ENCODE data around the gene MVB12B.
A peak's percentile ranks its signal among the peaks of the same experiment; 100 is the strongest.
"Not testable (repeated sequence)": the region's sequence is repeated elsewhere in the genome, so short reads cannot be mapped to it uniquely, and the experiment has no call there.

MVB12B gene

GRCh38 chr9:126474206-126474765 lies 147.7 kb downstream of the MVB12B start:
- DNase-seq (ENCODE audit: low spot score), result no peak

- no peak for DNase-seq (ENCODE audit: low spot score)
These were observed 148.3 kb downstream of the MVB12B start for GRCh38 chr9:126474786-126475485.

GRCh38 chr9:126475933-126476555 lies 149.4 kb downstream of the MVB12B start:
- no peak for DNase-seq (ENCODE audit: low spot score)

GRCh38 chr9:126477432-126477831 lies 150.8 kb downstream of the MVB12B start:
- not testable (repeated sequence) for DNase-seq (ENCODE audit: low spot score)

- DNase-seq (ENCODE audit: low spot score), result no peak
These were observed 151.8 kb downstream of the MVB12B start for GRCh38 chr9:126478216-126478981.

- no peak for DNase-seq (ENCODE audit: low spot score)
These were observed 152.9 kb downstream of the MVB12B start for GRCh38 chr9:126479515-126479914.

- no peak for DNase-seq (ENCODE audit: low spot score)
These were observed 154.2 kb downstream of the MVB12B start for GRCh38 chr9:126480813-126481212.

- no peak for DNase-seq (ENCODE audit: low spot score)
These were observed 155.2 kb downstream of the MVB12B start for GRCh38 chr9:126481862-126482261.

- no peak for DNase-seq (ENCODE audit: low spot score)
These were observed 155.9 kb downstream of the MVB12B start for GRCh38 chr9:126482361-126483044.

- no peak for DNase-seq (ENCODE audit: low spot score)
These were observed 156.9 kb downstream of the MVB12B start for GRCh38 chr9:126483468-126484073.

GRCh38 chr9:126485662-126486061 lies 159.0 kb downstream of the MVB12B start:
- DNase-seq (ENCODE audit: low spot score), result no peak

- no peak for DNase-seq (ENCODE audit: low spot score)
These were observed 159.6 kb downstream of the MVB12B start for GRCh38 chr9:126486276-126486675.

- DNase-seq (ENCODE audit: low spot score), result no peak
These were observed 161.2 kb downstream of the MVB12B start for GRCh38 chr9:126487856-126488255.

- DNase-seq (ENCODE audit: low spot score), result no peak
These were observed 161.7 kb downstream of the MVB12B start for GRCh38 chr9:126488310-126488709.

GRCh38 chr9:126488881-126489404 lies 162.3 kb downstream of the MVB12B start:
- no peak for DNase-seq (ENCODE audit: low spot score)

- DNase-seq (ENCODE audit: low spot score), result no peak
These were observed 163.1 kb downstream of the MVB12B start for GRCh38 chr9:126489581-126490213.

GRCh38 chr9:126490214-126490631 lies 163.6 kb downstream of the MVB12B start:
- DNase-seq (ENCODE audit: low spot score), result peak; percentile 20

GRCh38 chr9:126490871-126491567 lies 164.4 kb downstream of the MVB12B start:
- DNase-seq (ENCODE audit: low spot score), result peak; percentile 73

- DNase-seq (ENCODE audit: low spot score), result no peak
These were observed 164.9 kb downstream of the MVB12B start for GRCh38 chr9:126491568-126491879.

GRCh38 chr9:126491949-126492348 lies 165.3 kb downstream of the MVB12B start:
- DNase-seq (ENCODE audit: low spot score), result no peak

Data from activated CD4-positive, alpha-beta T cell treated with anti-CD3 and anti-CD28 coated beads, Interleukin-2, Interleukin-4, amounts not matched to agents 100 ng/mL and 50 ng/mL, durations not matched to agents 16 hours and 8 hours (primary cell).